ENCODE measurements around the gene TRAIP.
"Not testable (repeated sequence)": the region's sequence is repeated elsewhere in the genome, so short reads cannot be mapped to it uniquely, and the experiment has no call there.

Gene TRAIP

DNA sequence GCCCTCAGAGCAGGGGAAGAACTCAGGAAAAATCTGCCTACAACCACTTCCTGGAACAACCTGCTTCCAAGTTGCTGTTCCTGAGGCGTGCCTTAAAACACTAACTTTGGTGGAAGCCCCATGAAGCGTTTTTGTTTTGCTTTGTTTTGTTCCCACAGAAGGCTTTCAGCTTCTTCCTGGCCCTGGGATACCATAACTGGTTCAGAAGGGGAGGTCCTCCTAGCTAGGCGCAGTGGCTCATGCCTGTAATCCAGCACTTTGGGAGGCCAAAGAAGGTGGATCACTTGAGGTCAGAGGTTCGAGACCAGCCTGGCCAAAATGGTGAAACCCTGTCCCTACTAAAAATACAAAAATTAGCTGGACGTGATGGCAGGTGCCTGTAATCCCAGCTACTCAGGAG is 68.8 kb downstream of the TRAIP start:
- DNase-seq = no peak

DNA sequence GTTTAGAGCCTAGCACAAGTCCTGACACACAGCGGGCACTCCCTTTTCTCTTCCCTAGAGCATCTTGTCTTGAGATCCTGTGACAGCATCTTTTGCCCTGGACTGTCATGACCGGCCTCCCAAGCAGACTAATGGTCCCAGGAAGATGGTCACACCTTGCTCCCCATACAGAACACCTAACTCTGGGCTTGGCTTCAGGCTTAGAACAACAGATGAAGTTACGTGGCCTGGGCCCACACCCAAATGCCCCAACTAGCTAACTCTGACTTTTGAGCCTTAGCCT is 69.2 kb downstream of the TRAIP start:
- no peak for DNase-seq

DNA sequence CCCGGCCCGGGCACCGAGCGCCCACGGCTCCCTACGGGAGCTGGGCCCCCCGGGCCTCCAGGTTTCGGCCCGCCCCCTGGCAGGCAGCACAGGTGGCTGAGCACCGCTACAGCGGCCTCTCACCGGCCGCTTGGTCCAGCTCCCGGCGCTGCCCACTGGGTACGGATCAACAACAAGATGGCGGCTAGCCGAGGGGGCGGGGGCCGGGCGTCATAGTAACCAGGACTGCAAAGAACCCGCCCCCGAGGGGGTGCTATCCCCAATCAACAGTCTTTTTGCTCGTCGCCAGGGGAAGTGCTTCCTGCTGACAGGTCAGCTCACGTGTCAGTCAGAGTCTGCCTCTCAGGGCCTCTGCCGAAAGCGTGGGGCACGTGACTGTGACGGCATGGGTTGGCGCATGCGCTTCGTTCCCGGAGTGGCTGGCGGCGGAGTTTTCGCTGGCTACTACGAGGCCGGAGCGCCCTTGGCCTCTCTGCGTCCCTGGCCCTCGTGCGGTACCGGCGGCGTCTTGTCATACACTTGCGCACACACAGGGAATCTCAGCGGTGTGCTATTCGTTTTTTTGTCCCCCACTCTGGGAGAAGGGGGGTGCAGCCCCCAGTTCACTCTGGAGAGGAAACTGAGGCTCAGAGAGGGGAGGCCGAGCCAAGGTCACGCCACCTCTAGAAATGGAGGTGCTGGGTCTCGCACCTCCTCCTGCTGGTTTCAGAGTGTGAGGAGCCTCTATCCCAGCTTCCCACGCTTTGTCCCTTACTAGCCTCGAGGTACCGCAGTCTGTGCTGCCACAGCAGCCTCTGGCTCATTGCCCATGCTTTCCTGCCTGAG is 69.8 kb downstream of the TRAIP start, which contains the start of gene IP6K1:
TSS of gene IP6K1 (minus strand) at position 186 of the 825 bp plus-strand sequence. CDS start 38,502 bp downstream, outside the sequence.
- peak; percentile 96 for DNase-seq

DNA sequence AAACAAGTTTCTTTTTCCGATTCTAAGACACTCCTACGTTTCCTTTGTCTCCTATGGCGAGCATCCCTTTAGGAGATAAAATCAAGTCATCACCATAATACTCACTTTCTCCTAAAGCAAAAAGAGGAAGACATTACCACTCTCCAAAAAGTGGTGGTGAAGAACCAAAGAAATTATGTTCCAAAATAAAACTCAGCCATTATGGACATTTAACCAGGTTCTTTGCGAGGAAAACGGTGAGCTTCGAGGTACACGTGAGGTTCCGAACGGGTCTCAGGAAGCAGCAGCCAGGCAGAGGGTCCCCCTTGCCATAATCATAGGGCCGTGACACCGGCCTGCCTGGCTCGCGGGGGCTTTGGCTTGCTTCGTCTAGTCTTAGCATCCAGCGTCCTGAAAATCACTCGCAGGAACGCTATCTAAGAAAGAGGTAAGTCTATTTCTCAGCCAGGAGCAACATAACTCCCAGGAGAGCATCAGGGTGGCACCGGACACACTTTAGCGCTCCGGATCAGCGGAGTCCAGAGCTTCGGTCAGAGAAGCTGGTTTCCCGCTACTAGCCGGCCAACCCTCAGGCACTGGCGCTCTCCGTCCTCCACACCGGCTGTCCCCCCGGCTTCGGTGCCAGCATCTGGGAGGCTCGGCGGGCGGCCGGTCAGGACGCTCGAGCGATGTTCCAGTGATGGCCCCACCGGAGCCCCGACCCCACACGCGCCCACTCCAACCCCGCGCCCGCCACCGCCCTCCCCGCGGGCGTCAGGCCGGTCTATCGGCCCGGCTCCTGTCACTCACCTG is 70.6 kb downstream of the TRAIP start:
- no peak for DNase-seq

DNA sequence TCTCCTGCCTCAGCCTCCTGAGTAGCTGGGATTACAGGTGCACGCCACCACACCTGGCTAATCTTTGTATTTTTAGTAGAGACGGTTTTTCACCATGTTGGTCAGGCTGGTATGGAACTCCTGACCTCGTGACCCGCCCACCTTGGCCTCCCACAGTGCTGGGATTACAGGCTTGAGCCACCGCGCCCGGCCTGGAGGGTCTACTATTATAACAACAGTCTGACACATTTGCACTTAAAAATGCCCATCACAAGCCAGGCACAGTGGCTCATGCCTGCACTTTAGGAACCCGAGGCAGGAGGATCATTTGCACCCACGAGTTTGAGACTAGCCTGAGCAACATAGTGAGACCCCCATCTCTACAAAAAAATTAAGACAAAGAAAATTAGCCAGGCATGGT is 74.1 kb downstream of the TRAIP start:
- not testable (repeated sequence) for DNase-seq

DNA sequence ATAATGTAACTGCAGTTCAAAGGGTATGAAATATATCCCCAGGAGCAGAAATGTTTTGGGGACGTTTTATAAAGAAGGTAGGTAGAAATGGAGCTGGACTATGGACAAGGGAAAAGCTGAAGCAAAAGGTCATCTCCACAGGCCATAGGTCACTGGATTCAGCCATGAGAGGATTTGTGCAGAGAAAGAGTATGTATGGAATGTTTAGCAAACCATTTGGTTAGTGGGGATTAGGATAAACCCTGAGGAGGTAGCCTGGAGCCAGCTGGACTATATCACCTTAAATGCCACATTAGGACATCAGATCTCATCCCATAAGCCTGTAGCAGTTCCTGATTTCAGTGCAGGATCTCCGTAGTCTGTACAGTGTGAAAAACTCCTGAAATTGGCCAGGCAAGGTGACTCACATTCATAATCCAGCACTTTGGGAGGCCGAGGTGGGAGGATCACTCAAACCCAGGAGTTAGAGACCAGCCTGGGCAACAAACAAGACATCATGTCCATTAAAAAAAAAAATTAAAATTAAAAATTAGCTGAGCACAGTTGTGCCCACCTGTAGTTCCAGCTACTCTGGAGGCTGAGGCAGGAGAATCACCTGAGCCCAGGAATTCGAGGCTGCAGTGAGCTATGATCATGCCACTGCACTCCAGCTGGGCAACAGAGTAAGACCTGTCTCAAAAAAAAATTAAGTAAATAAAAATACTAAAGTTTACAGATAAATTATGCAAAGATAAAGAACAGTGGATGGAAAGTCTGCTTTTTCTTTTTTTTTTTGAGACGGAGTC is 74.8 kb downstream of the TRAIP start:
- DNase-seq = no peak

DNA sequence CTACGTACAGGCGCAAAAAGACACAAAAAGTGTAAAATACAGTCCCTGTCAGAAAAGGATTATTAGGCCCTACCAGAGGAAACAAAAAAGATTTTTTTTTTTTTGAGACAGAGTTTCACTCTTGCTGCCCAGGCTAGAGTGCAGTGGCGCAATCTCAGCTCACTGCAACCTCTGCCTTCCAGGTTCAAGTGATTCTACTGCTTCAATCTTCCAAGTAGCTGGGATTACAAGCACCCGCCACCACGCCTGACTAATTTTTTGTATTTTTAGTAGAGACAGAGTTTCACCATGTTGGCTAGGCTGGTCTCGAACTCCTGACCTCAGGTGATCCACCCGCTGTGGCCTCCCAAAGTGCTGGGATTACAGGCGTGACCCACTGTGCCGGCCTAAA is 75.4 kb downstream of the TRAIP start:
- not testable (repeated sequence) for DNase-seq

DNA sequence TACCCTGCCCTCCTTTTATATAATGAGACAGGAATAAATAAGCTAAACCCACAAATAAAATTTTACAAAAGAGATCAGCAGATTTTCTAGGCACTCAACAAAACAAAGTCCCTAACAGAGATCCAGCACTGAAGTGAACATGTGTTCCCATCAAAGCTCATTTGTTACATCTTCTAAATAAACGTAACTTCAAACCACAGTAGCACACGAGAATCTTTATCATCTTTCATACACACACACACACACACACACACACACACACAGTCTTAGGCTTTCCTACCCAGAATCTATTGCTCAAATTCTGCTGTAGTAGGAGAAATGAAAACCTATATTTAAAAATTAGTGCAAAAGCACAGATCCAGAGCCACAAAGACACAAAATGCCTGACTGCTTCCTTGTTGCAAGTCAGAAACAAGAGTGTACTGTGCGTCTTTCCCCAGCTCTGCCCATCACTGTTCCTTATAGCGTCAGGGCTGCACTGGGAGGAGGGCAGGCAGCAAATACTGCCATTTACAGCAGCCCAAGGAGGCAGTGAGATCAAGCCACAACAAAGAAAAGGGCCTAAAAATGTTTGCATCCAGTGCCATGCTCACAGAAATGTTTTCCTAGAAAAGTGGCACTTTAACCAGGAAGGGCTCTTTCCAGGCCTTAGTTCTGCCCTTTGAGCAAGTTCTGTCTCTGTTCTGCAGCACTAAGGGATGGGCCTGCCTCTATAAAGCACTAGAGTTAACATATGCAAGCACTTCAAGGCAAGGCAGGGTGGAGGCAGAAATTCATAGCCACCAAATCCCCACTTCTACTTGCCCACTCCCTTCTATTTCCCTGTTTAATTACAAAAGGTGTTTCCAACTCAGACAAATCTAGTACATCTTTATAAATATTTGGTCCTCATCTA is 76.0 kb downstream of the TRAIP start:
- no peak for DNase-seq

DNA sequence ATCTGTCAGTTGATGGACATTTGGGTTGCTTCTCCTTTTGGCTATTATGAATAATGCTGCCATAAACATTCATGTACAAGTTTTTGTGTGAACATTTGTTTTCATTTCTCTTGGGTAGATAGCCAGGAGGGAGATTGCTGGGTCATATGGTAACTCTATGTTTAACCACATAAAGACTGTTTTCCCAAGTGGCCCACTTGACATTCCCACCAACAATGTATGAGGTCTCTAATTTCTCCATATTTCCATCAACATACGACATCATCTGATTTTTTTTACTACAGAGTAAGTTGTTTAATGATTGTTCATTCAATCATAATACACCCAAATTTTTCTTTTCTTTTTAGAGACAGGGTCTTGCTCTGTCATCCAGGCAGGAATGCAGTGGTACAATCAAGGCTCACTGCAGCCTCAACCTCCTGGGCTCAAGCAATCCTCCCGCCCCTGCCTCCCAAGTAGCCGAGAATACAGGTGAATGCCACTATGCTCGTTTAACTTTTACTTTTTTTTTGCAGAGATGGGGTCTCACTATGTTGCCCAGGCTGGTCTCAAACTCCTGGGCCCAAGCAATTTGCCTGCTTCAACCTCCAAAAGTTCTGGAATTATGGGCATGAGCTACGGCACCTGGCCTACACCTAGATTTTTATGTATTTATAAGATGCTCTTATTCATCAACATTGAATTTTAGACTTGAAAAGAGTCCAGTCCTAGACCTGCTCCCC is 76.8 kb downstream of the TRAIP start:
- no peak for DNase-seq

All from NCI-H446 treated with DMSO at 0.1 percent for 48 hours (cell line).